A549 (cell line): Measurements from ENCODE around the gene RCC1. TPM values are rescaled to one million over a fixed set of nuclear protein-coding genes. Genes with fewer than 3 reads are reported as not detected.

Experiments used
- ATAC-seq, 2 experiments: fragments of 200-7000 bp in 1 of 2; fragments of >200 bp in 1 of 2; cut with Nextera tagmentation in 1 of 2; cut with Tn5 transposase in 1 of 2; 3 replicates each; pipeline versions ENCODE4 v1.8.0 to v1.9.1; 2018 to 2020; ENCODE audit warnings: mild to moderate bottlenecking in 1 of 2, moderate library complexity in 1 of 2
- CTCF ChIA-PET: fragments of 300-600 bp; sonication (Branson Sonifier 250); formaldehyde crosslinking; extraction: SDS; loops from one replicate; lab custom pipeline; 2021; ENCODE audit warnings: antibody characterized with exemption, inconsistent platforms; lab: Yijun Ruan, JAX
- POLR2A ChIA-PET: fragments of 350-600 bp; formaldehyde crosslinking; extraction: SDS; loops from one replicate; lab custom pipeline; 2021; ENCODE audit warnings: antibody characterized with exemption, inconsistent platforms; lab: Yijun Ruan, JAX
- DNase-seq, 2 experiments: peaks; one replicate each; pipeline versions ENCODE4 v3.0.0 to v3.0.0-alpha.2; 2011 to 2016; ENCODE audit warnings: low read depth in 1 of 2, low spot score in 1 of 2
- FAIRE-seq: peaks from 2 replicates; lab custom pipeline; 2011; peaks lifted over from hg19 to GRCh38; lab: Jason Lieb, UNC
- H3K27ac ChIP-seq, 2 experiments: fragments of >200 bp; sonication (Bioruptor Twin); formaldehyde crosslinking; 3 replicates each; pipeline ENCODE4 v1.5.1; 2016 to 2017
- H3K4me1 ChIP-seq: fragments of >200 bp; sonication (Bioruptor Twin); formaldehyde crosslinking; 3 replicates; pipeline ENCODE4 v1.6.1; 2016
- H3K4me2 ChIP-seq: fragments of >200 bp; sonication (Bioruptor Twin); formaldehyde crosslinking; 3 replicates; pipeline ENCODE4 v1.6.1; 2016
- H3K4me3 ChIP-seq: fragments of >200 bp; sonication (Bioruptor Twin); formaldehyde crosslinking; 3 replicates; pipeline ENCODE4 v1.5.1; 2016
- H3K9me3 ChIP-seq: fragments of >200 bp; sonication (Bioruptor Twin); formaldehyde crosslinking; 3 replicates; pipeline ENCODE4 v1.6.1; 2016
- CBX2 ChIP-seq: fragments of 200-600 bp; sonication (generic); IDR thresholded peaks from 2 replicates; pipeline ENCODE4 v1.6.1; 2016; ENCODE audit warnings: low read depth, mild to moderate bottlenecking, borderline replicate concordance
- CBX8 ChIP-seq: fragments of 200-600 bp; sonication (generic); IDR thresholded peaks from 2 replicates; pipeline ENCODE4 v1.6.1; 2016
- CEBPB ChIP-seq, 2 experiments: fragments of >200 bp in 1 of 2; sonication (Bioruptor Twin) in 1 of 2; formaldehyde crosslinking in 1 of 2; IDR thresholded peaks; 2 replicates each; pipeline ENCODE4 v1.6.1; 2012 to 2016
- CHD2 ChIP-seq: fragments of 150-350 bp; IDR thresholded peaks from 2 replicates; pipeline ENCODE4 v1.6.1; 2014; ENCODE audit warnings: low read length; ENCODE audit not compliant: partially characterized antibody
- E2F6 ChIP-seq: IDR thresholded peaks from 2 replicates; pipeline ENCODE4 v1.6.1; 2012; ENCODE audit warnings: low read depth, borderline replicate concordance
- EHF ChIP-seq: fragments of 250-450 bp; sonication (Bioruptor Pico); IDR thresholded peaks from 2 replicates; pipeline ENCODE4 v1.5.0; 2020; ENCODE audit warnings: mild to moderate bottlenecking
- EP300 ChIP-seq, 2 experiments: fragments of >200 bp; sonication (Bioruptor Twin); formaldehyde crosslinking; IDR thresholded peaks; 2 replicates in 1 of 2; 3 replicates in 1 of 2; pipeline ENCODE4 v1.6.1; 2016 to 2017
- FOSB ChIP-seq: fragments of 250-450 bp; sonication (Bioruptor Pico); IDR thresholded peaks from 2 replicates; pipeline ENCODE4 v1.5.0; 2020; ENCODE audit warnings: mild to moderate bottlenecking, moderate library complexity
- GATA3 ChIP-seq: IDR thresholded peaks from 2 replicates; pipeline ENCODE4 v1.6.1; 2012; ENCODE audit warnings: borderline replicate concordance
- HES2 ChIP-seq: fragments of >200 bp; sonication (Bioruptor Twin); formaldehyde crosslinking; IDR thresholded peaks from 2 replicates; pipeline ENCODE4 v1.6.1; 2016
- HOXA7 ChIP-seq: fragments of 250-450 bp; sonication (Bioruptor Pico); IDR thresholded peaks from 2 replicates; pipeline ENCODE4 v1.5.0; 2020; ENCODE audit warnings: mild to moderate bottlenecking, moderate library complexity
- HOXB5 ChIP-seq: fragments of 250-450 bp; sonication (Bioruptor Pico); IDR thresholded peaks from 2 replicates; pipeline ENCODE4 v1.5.0; 2020; ENCODE audit warnings: mild to moderate bottlenecking, moderate library complexity
- JUNB ChIP-seq: fragments of >200 bp; sonication (Bioruptor Twin); formaldehyde crosslinking; IDR thresholded peaks from 2 replicates; pipeline ENCODE4 v1.6.1; 2016
- KDM1A ChIP-seq: fragments of 200-600 bp; sonication (generic); IDR thresholded peaks from 2 replicates; pipeline ENCODE4 v1.6.1; 2016; ENCODE audit warnings: low read depth, mild to moderate bottlenecking
- KDM5A ChIP-seq: fragments of 200-600 bp; sonication (generic); IDR thresholded peaks from 2 replicates; pipeline ENCODE4 v1.6.1; 2016; ENCODE audit warnings: antibody characterized with exemption, mild to moderate bottlenecking
- MAFK ChIP-seq: fragments of 450-650 bp; IDR thresholded peaks from 2 replicates; pipeline ENCODE4 v1.6.1; 2014; ENCODE audit not compliant: partially characterized antibody
- MAX ChIP-seq: IDR thresholded peaks from 2 replicates; pipeline ENCODE4 v1.6.1; 2012
- MYC ChIP-seq: IDR thresholded peaks from 2 replicates; pipeline ENCODE4 v1.6.1; 2012; ENCODE audit warnings: mild to moderate bottlenecking, inconsistent platforms, low read length, improper control_type of control experiment, borderline replicate concordance
- PHF8 ChIP-seq: fragments of 200-600 bp; sonication (generic); IDR thresholded peaks from 2 replicates; pipeline ENCODE4 v1.6.1; 2016; ENCODE audit warnings: low read depth, mild to moderate bottlenecking, antibody characterized with exemption, moderate library complexity, borderline replicate concordance
- POLR2AphosphoS2 ChIP-seq: conservative IDR thresholded peaks from 2 replicates; pipeline ENCODE4 v1.6.1; 2012; ENCODE audit warnings: low read length, improper control_type of control experiment, inconsistent platforms
- RCOR1 ChIP-seq: fragments of 150-350 bp; IDR thresholded peaks from 2 replicates; pipeline ENCODE4 v1.6.1; 2014; ENCODE audit warnings: antibody characterized with exemption, low read length, low read depth
- RNF2 ChIP-seq: fragments of 200-600 bp; sonication (generic); IDR thresholded peaks from 2 replicates; pipeline ENCODE4 v1.6.1; 2016; ENCODE audit warnings: low read depth, mild to moderate bottlenecking, antibody characterized with exemption, moderate library complexity, borderline replicate concordance
- SREBF2 ChIP-seq: fragments of 450-650 bp; IDR thresholded peaks from 2 replicates; pipeline ENCODE4 v1.6.1; 2014; ENCODE audit warnings: mild to moderate bottlenecking, moderate library complexity
- TFCP2L1 ChIP-seq: fragments of 250-450 bp; sonication (Bioruptor Pico); IDR thresholded peaks from 2 replicates; pipeline ENCODE4 v1.5.0; 2021; ENCODE audit warnings: mild to moderate bottlenecking
- USF2 ChIP-seq: fragments of 450-650 bp; IDR thresholded peaks from 2 replicates; pipeline ENCODE4 v1.6.1; 2014; ENCODE audit warnings: antibody characterized with exemption
- ZC3H11A ChIP-seq: fragments of 450-650 bp; IDR thresholded peaks from 2 replicates; pipeline ENCODE4 v1.6.1; 2014; ENCODE audit warnings: antibody characterized with exemption, mild to moderate bottlenecking
- ZSCAN20 ChIP-seq: fragments of 250-450 bp; sonication (Bioruptor Pico); IDR thresholded peaks from 2 replicates; pipeline ENCODE4 v1.8.0; 2022; ENCODE audit warnings: mild to moderate bottlenecking, moderate library complexity
- WGBS: methylation state at CpG from one replicate; pipeline ENCODE4 v1.1.6; 2017; ENCODE audit errors: missing lambda C conversion rate; 5-methylcytosine and 5-hydroxymethylcytosine counted together
- polyA plus RNA-seq, 4 experiments: library from polyadenylated mRNA; depleted of rRNA in 3 of 4; stranded (reverse); fragments of >200 nt; fragmentation: RNase III in 1 of 4; extraction: RNeasy Plus Mini Kit Qiagen cat#74134 plus additional on column Dnase treatment in 1 of 4; gene quantifications; 2 replicates in 3 of 4; 3 replicates in 1 of 4; pipeline ENCODE4 v1.2.3, GENCODE V29; 2011 to 2017

Gene RCC1
- polyA plus RNA-seq, 2 of the 4 experiments (the other 2 are of a cell fraction): 42.1 to 70.3 TPM

- Histone ChIP-seq H3K27ac (no peak overlapping the region), H3K4me3 (no peak overlapping the region)
- DNase-seq: no peak
- ATAC-seq: no peak
- TF ChIP-seq MAFK (no peak), POLR2AphosphoS2 (no peak), HES2 (no peak), TFCP2L1 (CRISPR knock-in tag) (no peak), HOXB5 (CRISPR knock-in tag) (no peak), E2F6 (no peak)
- TF ChIP-seq, all 56 proteins: peak for 0
- Histone ChIP-seq H3K4me2 (no peak overlapping the region), H3K9me3 (no peaks in the 10 kb centered on the region), H3K4me1 (no peaks in the 10 kb centered on the region)
- 92% methylated on average over 2 of the region's 2 CpGs for WGBS
- no peak for FAIRE-seq
- ChIA-PET CTCF (interaction anchor here (1.4 kb wide), 1 partner anchor 73 kb away, joined by 5 read pairs; no protein-coding TSS in a partner anchor), POLR2A (no interaction called here)
Measured at GRCh38 chr1:28482702-28483101, 23.1 kb upstream of the RCC1 start.

- TF ChIP-seq EP300 (IDR thresholded peaks at IDR 0.05) (no peak), EHF (CRISPR knock-in tag) (no peak), KDM5A (no peak), CBX2 (no peak), MAFK (no peak), MYC (no peak), ZC3H11A (no peak), SREBF2 (no peak), CHD2 (no peak), ZSCAN20 (CRISPR knock-in tag) (no peak), FOSB (CRISPR knock-in tag) (no peak)
- DNase-seq (no peak), FAIRE-seq (no peak), ATAC-seq (no peak)
- H3K9me3 ChIP-seq: no peaks in the 10 kb centered on the region
- ChIA-PET POLR2A (no interaction called here), CTCF (interaction anchor here (0.6 kb wide), 1 partner anchor 18 kb away, joined by 3 read pairs; no protein-coding TSS in a partner anchor)
- no peak overlapping the region for H3K27ac ChIP-seq
- H3K4me3 ChIP-seq: no peak overlapping the region
- WGBS: 94% methylated on average over 1 of the region's 1 CpG
- H3K4me1 ChIP-seq: no peaks in the 10 kb centered on the region
- H3K4me2 ChIP-seq: no peak overlapping the region
Measured at GRCh38 chr1:28494737-28495136, 11.1 kb upstream of the RCC1 start.

GRCh38 chr1:28499553-28499952 lies 6.3 kb upstream of the RCC1 start:
- 76% methylated on average over 4 of the region's 4 CpGs for WGBS
- Histone ChIP-seq H3K4me2 (no peak overlapping the region), H3K27ac (no peak overlapping the region), H3K4me3 (no peak overlapping the region), H3K9me3 (no peaks in the 10 kb centered on the region), H3K4me1 (peaks cover 10% of the 10 kb centered on the region)
- TF ChIP-seq MAX: no peak
- TF ChIP-seq GATA3: no peak
- no peak for TF ChIP-seq CEBPB (IDR thresholded peaks at IDR 0.05)
- no peak for TF ChIP-seq HOXA7 (CRISPR knock-in tag)
- no peak for TF ChIP-seq HOXB5 (CRISPR knock-in tag)
- TF ChIP-seq JUNB: no peak
- no peak for TF ChIP-seq RNF2
- TF ChIP-seq PHF8: no peak
- no peak for TF ChIP-seq KDM5A
- no peak for TF ChIP-seq USF2
- no peak for TF ChIP-seq MYC
- no peak for TF ChIP-seq ZC3H11A
- TF ChIP-seq KDM1A: no peak
- TF ChIP-seq MAFK: no peak
- TF ChIP-seq CBX8: no peak
- no peak for TF ChIP-seq CHD2
- no peak for TF ChIP-seq RCOR1
- no peak for TF ChIP-seq TFCP2L1 (CRISPR knock-in tag)
- POLR2A ChIA-PET: no interaction called here
- no peak for FAIRE-seq
- ATAC-seq: no peak
- no peak for DNase-seq
- CTCF ChIA-PET: interaction anchor here (0.6 to 1.0 kb wide), 2 partner anchors 22 to 357 kb away, joined by 3 read pairs; no protein-coding TSS in a partner anchor
